ENCODE results near the gene SHISA3. TPM values are rescaled to one million over a fixed set of nuclear protein-coding genes. Genes with fewer than 3 reads are reported as not detected.

Gene SHISA3
- total RNA-seq, 1 experiment from 2014 or later = 6.0 TPM

GRCh38 chr4:42350611-42351182, 46.6 kb upstream of the SHISA3 start:
- ChIA-PET POLR2A (no interaction called here), CTCF (no interaction called here)
- Mint-ChIP-seq H3K4me3 (no peak overlapping the region), H3K4me1 (peaks cover 3% of the 10 kb centered on the region), H3K27me3 (ENCODE audit: low read depth) (peaks cover 2% of the 10 kb centered on the region; the same call in 1 of the 2 replicates), H3K27ac (no peak overlapping the region), H3K36me3 (no peaks in the 10 kb centered on the region), H3K9me3 (no peaks in the 10 kb centered on the region)
- no peak for ATAC-seq
- TF ChIP-seq NR2C2 (CRISPR knock-in tag; IDR thresholded peaks at IDR 0.05) (no peak), NFATC4 (CRISPR knock-in tag; IDR thresholded peaks at IDR 0.05) (no peak), NR3C1 (CRISPR knock-in tag; conservative IDR thresholded peaks at IDR 0.05; ENCODE audit: low read depth) (no peak), ATF1 (CRISPR knock-in tag; IDR thresholded peaks at IDR 0.05) (no peak), HMGXB4 (CRISPR knock-in tag; IDR thresholded peaks at IDR 0.05) (no peak), PRDM15 (CRISPR knock-in tag; IDR thresholded peaks at IDR 0.05) (no peak), ZNF423 (CRISPR knock-in tag; IDR thresholded peaks at IDR 0.05) (no peak), SP1 (CRISPR knock-in tag; conservative IDR thresholded peaks at IDR 0.05) (no peak), ESRRA (CRISPR knock-in tag; IDR thresholded peaks at IDR 0.05; ENCODE audit: borderline replicate concordance) (no peak), TEAD1 (CRISPR knock-in tag; IDR thresholded peaks at IDR 0.05) (no peak), GTF2I (CRISPR knock-in tag; conservative IDR thresholded peaks at IDR 0.05) (no peak), ZBTB21 (CRISPR knock-in tag; IDR thresholded peaks at IDR 0.05; ENCODE audit: borderline replicate concordance) (no peak), GRHL2 (CRISPR knock-in tag; IDR thresholded peaks at IDR 0.05; ENCODE audit: insufficient replicate concordance, severe bottlenecking) (no peak), USF1 (CRISPR knock-in tag; IDR thresholded peaks at IDR 0.05) (no peak), ZNF263 (CRISPR knock-in tag; IDR thresholded peaks at IDR 0.05; ENCODE audit: low read depth) (no peak), CTCF (IDR thresholded peaks at IDR 0.05) (no peak)
- no peak for DNase-seq (ENCODE audit: low spot score)

GRCh38 chr4:42352049-42352448, 45.2 kb upstream of the SHISA3 start:
- CTCF ChIA-PET = no interaction called here

More at GRCh38 chr4:42352049-42352448, 45.2 kb upstream of the SHISA3 start:
- no peak for DNase-seq (ENCODE audit: low spot score)
- TF ChIP-seq ESRRA (CRISPR knock-in tag; IDR thresholded peaks at IDR 0.05; ENCODE audit: borderline replicate concordance) = no peak
- no peak for TF ChIP-seq ZSCAN18 (CRISPR knock-in tag; IDR thresholded peaks at IDR 0.05)
- no peak for TF ChIP-seq ATF6 (CRISPR knock-in tag; IDR thresholded peaks at IDR 0.05)
- POLR2A ChIA-PET = no interaction called here
- H3K36me3 Mint-ChIP-seq = no peaks in the 10 kb centered on the region
- no peaks in the 10 kb centered on the region for H3K9me3 Mint-ChIP-seq
- ATAC-seq = no peak
- peaks cover 2% of the 10 kb centered on the region; the same call in 1 of the 2 replicates for H3K27me3 Mint-ChIP-seq (ENCODE audit: low read depth)
- peaks cover 14% of the 10 kb centered on the region for H3K4me1 Mint-ChIP-seq
- no peak overlapping the region for H3K27ac Mint-ChIP-seq
- H3K4me3 Mint-ChIP-seq = no peak overlapping the region

All from WTC11 (cell line).